Lower lobe of right lung (tissue), 2 donors: ENCODE measurements around the gene SMG6. TPM values are rescaled to one million over a fixed set of nuclear protein-coding genes. Genes with fewer than 3 reads are reported as not detected.
A peak's percentile ranks its signal among the peaks of the same experiment; 100 is the strongest.

Source experiments
- ATAC-seq, 2 donors: fragments of 200-7000 bp; cut with Tn5 transposase; one replicate each; pipeline ENCODE4 v1.9.1; 2020 to 2022; ENCODE audit warnings: mild to moderate bottlenecking in 2 of 2, moderate library complexity in 2 of 2
- DNase-seq: peaks from one replicate; pipeline ENCODE4 v3.0.0-alpha.2; 2020
- H3K27ac ChIP-seq: fragments of 200-600 bp; one replicate; pipeline ENCODE4 v1.8.0; 2022
- H3K27me3 ChIP-seq: fragments of 200-600 bp; one replicate; pipeline ENCODE4 v1.8.0; 2022; ENCODE audit warnings: low read depth
- H3K36me3 ChIP-seq: fragments of 200-600 bp; one replicate; pipeline ENCODE4 v1.8.0; 2022; ENCODE audit warnings: mild to moderate bottlenecking
- H3K4me1 ChIP-seq: fragments of 200-600 bp; one replicate; pipeline ENCODE4 v1.8.0; 2022
- H3K4me3 ChIP-seq: fragments of 200-600 bp; one replicate; pipeline ENCODE4 v1.8.0; 2022; ENCODE audit warnings: mild to moderate bottlenecking
- H3K9me3 ChIP-seq: fragments of 200-600 bp; one replicate; pipeline ENCODE4 v1.8.0; 2022
- intact Hi-C: fragments of 100-400 bp; cut with DNase I; formaldehyde crosslinking; loops from one replicate; pipeline ENCODE4 v1.11.0; 2022
- total RNA-seq: library from RNA; stranded (reverse); fragmentation: NEBNext Ultra II Directional; extraction: Animal tissue kit (Norgen Biotek cat#: 25700); gene quantifications from one replicate; pipeline ENCODE4 v1.2.1, GENCODE V29; 2021
- TF ChIP-seq, protein P1 (sequence below): fragments of 200-600 bp; IDR thresholded peaks from one replicate; pipeline ENCODE4 v1.8.0; 2022; ENCODE audit warnings: antibody characterized with exemption, mild to moderate bottlenecking
- donor health status: DM: no; HTN: yes; CAD: no; lungs with severe emphysema.

The SMG6 gene
- total RNA-seq, 1 donor from 2014 or later = 33.8 TPM

DNA sequence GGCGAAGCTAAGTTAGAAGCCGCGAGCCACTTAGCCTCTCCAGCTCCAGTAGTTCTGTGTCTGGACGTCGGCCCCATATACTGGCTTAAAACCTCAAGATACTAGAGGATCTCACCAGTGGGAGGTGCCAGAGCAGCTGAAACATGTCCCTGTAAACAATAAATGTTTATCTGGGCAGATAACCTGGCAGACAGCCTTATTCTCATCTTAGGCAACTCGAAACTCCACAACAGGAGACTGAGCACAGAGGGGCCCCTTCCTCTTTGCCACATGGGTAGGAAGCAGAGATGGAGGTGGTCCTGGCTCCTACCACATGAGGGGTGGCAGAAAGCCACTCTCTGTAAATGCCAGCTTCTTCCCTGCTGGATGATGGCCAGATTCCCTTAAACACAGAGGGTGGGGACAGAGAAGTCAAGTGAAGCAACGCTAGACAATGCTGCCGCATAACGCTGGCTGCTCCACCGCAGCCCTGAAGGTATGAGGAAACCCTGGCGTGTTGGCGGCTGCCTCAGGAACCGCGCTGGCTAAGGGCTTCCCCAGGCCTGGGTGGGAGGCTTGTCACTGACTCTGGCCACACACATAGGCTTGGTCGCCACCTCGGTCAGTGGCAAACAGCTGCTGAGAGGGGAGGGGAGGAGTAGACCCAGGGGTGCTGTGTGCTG lies 180.8 kb downstream of the SMG6 start:
- Histone ChIP-seq H3K27ac (peak overlapping the region; percentile 69), H3K36me3 (peaks cover 8% of the 10 kb centered on the region), H3K4me1 (peaks cover 35% of the 10 kb centered on the region), H3K9me3 (no peaks in the 10 kb centered on the region), H3K27me3 (no peaks in the 10 kb centered on the region), H3K4me3 (peak overlapping the region; percentile 1)
- peak; percentile 86 for DNase-seq
- TF ChIP-seq, protein P1, sequence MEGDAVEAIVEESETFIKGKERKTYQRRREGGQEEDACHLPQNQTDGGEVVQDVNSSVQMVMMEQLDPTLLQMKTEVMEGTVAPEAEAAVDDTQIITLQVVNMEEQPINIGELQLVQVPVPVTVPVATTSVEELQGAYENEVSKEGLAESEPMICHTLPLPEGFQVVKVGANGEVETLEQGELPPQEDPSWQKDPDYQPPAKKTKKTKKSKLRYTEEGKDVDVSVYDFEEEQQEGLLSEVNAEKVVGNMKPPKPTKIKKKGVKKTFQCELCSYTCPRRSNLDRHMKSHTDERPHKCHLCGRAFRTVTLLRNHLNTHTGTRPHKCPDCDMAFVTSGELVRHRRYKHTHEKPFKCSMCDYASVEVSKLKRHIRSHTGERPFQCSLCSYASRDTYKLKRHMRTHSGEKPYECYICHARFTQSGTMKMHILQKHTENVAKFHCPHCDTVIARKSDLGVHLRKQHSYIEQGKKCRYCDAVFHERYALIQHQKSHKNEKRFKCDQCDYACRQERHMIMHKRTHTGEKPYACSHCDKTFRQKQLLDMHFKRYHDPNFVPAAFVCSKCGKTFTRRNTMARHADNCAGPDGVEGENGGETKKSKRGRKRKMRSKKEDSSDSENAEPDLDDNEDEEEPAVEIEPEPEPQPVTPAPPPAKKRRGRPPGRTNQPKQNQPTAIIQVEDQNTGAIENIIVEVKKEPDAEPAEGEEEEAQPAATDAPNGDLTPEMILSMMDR = peak; percentile 14
- intact Hi-C loops = no loop called here
- ATAC-seq = peak; percentile 85 to 91

DNA sequence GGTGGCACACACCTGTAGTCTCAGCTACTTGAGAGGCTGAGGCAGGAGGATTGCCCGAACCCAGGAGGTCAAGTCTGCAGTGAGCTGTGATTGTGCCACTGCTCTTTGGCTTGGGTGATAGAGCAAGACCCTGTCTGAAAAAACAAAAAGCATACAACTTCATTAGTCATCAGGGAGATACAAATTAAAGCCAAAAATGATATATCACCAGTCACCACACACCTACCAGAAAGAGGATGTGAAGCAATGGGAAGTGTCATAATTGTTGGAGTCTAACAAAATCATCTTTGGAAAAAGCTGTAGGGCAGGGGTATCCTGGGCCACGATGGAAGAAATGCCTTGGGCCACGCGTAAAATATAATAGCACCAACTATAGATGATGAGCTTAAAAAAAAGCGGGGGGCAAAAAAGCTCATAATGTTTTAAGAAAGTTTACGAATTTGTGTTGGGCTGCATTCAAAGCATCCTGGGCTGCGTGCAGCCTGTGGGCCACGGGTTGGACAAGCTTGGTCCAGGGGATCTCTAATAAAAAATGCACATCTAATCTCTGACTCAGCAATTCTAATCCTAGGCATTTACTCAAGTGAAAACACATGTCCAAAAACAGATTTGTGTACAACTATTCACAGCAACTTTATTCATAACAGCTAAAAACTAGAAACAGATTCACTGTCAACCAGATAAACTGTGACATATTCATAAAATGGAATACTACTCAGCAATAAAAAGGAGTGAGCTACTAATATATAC lies 182.8 kb downstream of the SMG6 start:
- DNase-seq = no peak
- intact Hi-C loops = no loop called here
- no peak overlapping the region for H3K27ac ChIP-seq

DNA sequence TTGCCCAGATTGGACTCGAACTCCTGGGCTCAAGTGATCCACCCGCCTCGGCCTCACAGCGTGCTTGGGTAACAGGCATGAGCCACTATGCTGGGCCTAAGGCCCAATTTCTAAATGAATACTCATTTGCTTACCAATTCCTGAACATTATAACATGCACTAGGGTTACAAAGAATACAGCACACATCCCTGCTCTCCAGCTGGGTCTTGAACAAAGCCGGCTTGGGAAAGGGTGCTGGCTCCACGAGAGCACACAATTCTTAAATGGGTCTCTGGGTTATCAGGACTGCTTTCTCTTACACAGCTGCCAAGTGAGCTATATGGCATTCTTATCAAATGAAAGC lies 190.3 kb downstream of the SMG6 start:
- Histone ChIP-seq H3K27ac (no peak overlapping the region), H3K9me3 (no peaks in the 10 kb centered on the region), H3K4me1 (no peaks in the 10 kb centered on the region), H3K36me3 (no peaks in the 10 kb centered on the region), H3K27me3 (no peaks in the 10 kb centered on the region), H3K4me3 (no peak overlapping the region)
- intact Hi-C loops = no loop called here
- no peak for ATAC-seq
- no peak for DNase-seq
- TF ChIP-seq, protein P1 = no peak

More for the DNA sequence above, 182.8 kb downstream of the SMG6 start:
- Histone ChIP-seq H3K27me3 (no peaks in the 10 kb centered on the region), H3K4me3 (no peak overlapping the region), H3K9me3 (no peaks in the 10 kb centered on the region), H3K36me3 (peaks cover 8% of the 10 kb centered on the region), H3K4me1 (peaks cover 35% of the 10 kb centered on the region)
- ATAC-seq = no peak
- TF ChIP-seq, protein P1 = no peak

DNA sequence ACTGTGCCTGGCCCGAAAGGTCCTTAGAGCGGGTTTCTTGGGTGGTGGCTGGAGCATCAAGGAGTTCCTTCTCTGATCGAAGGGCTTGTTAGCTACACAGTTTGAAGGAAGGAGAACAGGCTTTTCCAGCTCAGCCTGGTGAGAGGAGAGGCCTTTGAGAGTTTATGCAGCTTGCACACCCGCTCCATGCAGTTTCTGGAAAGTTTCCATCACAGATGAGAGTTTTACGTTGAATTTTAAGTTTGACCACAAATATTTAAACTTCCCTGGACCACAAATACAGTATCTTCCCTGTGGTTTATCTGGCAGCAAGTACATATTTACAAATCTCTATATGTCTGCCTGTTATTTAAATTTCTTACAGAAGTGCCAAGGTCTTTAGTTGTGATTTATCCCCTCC lies 191.9 kb downstream of the SMG6 start:
- no peaks in the 10 kb centered on the region for H3K27me3 ChIP-seq
- DNase-seq = no peak

DNA sequence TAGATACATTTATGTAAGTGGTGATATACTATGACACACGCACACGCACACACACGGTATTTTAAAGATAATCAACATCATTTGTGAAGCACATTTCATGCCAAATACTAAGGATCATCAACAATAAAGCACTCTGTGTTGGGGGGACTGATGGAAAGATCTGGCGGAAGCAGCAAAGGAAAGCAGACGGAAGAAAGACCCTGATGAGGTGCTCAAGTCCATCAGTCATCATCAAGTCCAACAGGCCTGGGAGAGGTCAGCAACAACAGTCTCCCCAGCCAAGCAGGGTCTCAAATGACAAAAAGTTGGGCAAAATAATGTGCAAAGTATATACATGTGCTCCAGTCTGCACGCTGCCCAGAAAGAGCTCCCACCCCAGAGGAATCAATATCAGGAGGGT lies 193.1 kb downstream of the SMG6 start:
- Histone ChIP-seq H3K9me3 (no peaks in the 10 kb centered on the region), H3K4me1 (peaks cover 22% of the 10 kb centered on the region), H3K4me3 (no peak overlapping the region), H3K27me3 (no peaks in the 10 kb centered on the region), H3K27ac (no peak overlapping the region), H3K36me3 (no peaks in the 10 kb centered on the region)
- intact Hi-C loops = no loop called here
- DNase-seq (no peak), ATAC-seq (no peak)
- TF ChIP-seq, protein P1 = no peak

More for the DNA sequence above, 191.9 kb downstream of the SMG6 start:
- Histone ChIP-seq H3K4me1 (peaks cover 11% of the 10 kb centered on the region), H3K36me3 (no peaks in the 10 kb centered on the region), H3K4me3 (no peak overlapping the region), H3K27ac (no peak overlapping the region), H3K9me3 (no peaks in the 10 kb centered on the region)
- intact Hi-C loops = no loop called here
- TF ChIP-seq, protein P1 = no peak
- ATAC-seq = peak; percentile 82 to 85
